MM.1S (cell line): ENCODE results near the gene KHNYN.

Source experiments
- DNase-seq: peaks from one replicate; pipeline ENCODE4 v3.0.0-alpha.2; 2015
- H2AFZ ChIP-seq: fragments of 300-600 bp; sonication (generic); 2 replicates; pipeline ENCODE4 v1.6.0; 2016; ENCODE audit warnings: antibody characterized with exemption, low read length
- H3F3A ChIP-seq: fragments of 300-600 bp; sonication (generic); 2 replicates; pipeline ENCODE4 v1.6.1; 2016; ENCODE audit warnings: mild to moderate bottlenecking, antibody characterized with exemption, low read length, moderate library complexity, mixed read lengths; ENCODE audit not compliant: insufficient read depth
- H3K27ac ChIP-seq: fragments of 300-600 bp; sonication (generic); 2 replicates; pipeline ENCODE4 v1.5.1; 2016; ENCODE audit warnings: mild to moderate bottlenecking, low read length
- H3K27me3 ChIP-seq: fragments of 300-600 bp; sonication (generic); replicated peaks from 2 replicates; pipeline ENCODE4 v1.6.0; 2016; ENCODE audit warnings: low read length; ENCODE audit not compliant: insufficient read depth
- H3K36me3 ChIP-seq: fragments of 300-600 bp; sonication (generic); replicated peaks from 2 replicates; pipeline ENCODE4 v1.6.1; 2016; ENCODE audit warnings: mild to moderate bottlenecking, low read length, mixed read lengths; ENCODE audit not compliant: insufficient read depth
- H3K4me1 ChIP-seq: fragments of 300-600 bp; sonication (generic); 2 replicates; pipeline ENCODE4 v1.6.1; 2016; ENCODE audit warnings: low read length, mixed read lengths
- H3K4me2 ChIP-seq: fragments of 300-600 bp; sonication (generic); 2 replicates; pipeline ENCODE4 v1.6.0; 2016; ENCODE audit warnings: low read depth, low read length
- H3K4me3 ChIP-seq: fragments of 300-600 bp; sonication (generic); 2 replicates; pipeline ENCODE4 v1.5.1; 2016; ENCODE audit warnings: low read length, mixed read lengths
- H3K79me2 ChIP-seq: fragments of 300-600 bp; sonication (generic); 2 replicates; pipeline ENCODE4 v1.6.1; 2016; ENCODE audit warnings: mixed run types, low read length, mixed read lengths
- H3K9ac ChIP-seq: fragments of 300-600 bp; sonication (generic); 2 replicates; pipeline ENCODE4 v1.6.1; 2016; ENCODE audit warnings: low read length, mixed read lengths
- H3K9me2 ChIP-seq: fragments of 300-600 bp; sonication (generic); replicated peaks from 2 replicates; pipeline ENCODE4 v1.6.1; 2016; ENCODE audit warnings: mild to moderate bottlenecking, low read length, mixed read lengths; ENCODE audit not compliant: insufficient read depth
- H3K9me3 ChIP-seq: fragments of 300-600 bp; sonication (generic); replicated peaks from 2 replicates; pipeline ENCODE4 v1.6.1; 2016; ENCODE audit warnings: mild to moderate bottlenecking, low read length, mixed read lengths; ENCODE audit not compliant: insufficient read depth
- H4K20me1 ChIP-seq: fragments of 300-600 bp; sonication (generic); 2 replicates; pipeline ENCODE4 v1.6.1; 2016; ENCODE audit warnings: mild to moderate bottlenecking, low read length, moderate library complexity, mixed read lengths; ENCODE audit not compliant: insufficient read depth
- EZH2 ChIP-seq: fragments of 300-600 bp; sonication (generic); optimal IDR thresholded peaks from 2 replicates; pipeline ENCODE3; 2017; ENCODE audit warnings: low read depth, mild to moderate bottlenecking, antibody characterized with exemption, low read length, mixed read lengths
- EZH2phosphoT487 ChIP-seq: fragments of 300-600 bp; sonication (generic); IDR thresholded peaks from 2 replicates; pipeline ENCODE4 v1.6.1; 2018; ENCODE audit warnings: antibody characterized with exemption, low read length
- TF ChIP-seq, protein P1 (sequence below): fragments of 300-600 bp; sonication (generic); IDR thresholded peaks from 2 replicates; pipeline ENCODE4 v1.5.1; 2016; ENCODE audit warnings: antibody characterized with exemption, low read length, mixed read lengths

The KHNYN gene

DNA sequence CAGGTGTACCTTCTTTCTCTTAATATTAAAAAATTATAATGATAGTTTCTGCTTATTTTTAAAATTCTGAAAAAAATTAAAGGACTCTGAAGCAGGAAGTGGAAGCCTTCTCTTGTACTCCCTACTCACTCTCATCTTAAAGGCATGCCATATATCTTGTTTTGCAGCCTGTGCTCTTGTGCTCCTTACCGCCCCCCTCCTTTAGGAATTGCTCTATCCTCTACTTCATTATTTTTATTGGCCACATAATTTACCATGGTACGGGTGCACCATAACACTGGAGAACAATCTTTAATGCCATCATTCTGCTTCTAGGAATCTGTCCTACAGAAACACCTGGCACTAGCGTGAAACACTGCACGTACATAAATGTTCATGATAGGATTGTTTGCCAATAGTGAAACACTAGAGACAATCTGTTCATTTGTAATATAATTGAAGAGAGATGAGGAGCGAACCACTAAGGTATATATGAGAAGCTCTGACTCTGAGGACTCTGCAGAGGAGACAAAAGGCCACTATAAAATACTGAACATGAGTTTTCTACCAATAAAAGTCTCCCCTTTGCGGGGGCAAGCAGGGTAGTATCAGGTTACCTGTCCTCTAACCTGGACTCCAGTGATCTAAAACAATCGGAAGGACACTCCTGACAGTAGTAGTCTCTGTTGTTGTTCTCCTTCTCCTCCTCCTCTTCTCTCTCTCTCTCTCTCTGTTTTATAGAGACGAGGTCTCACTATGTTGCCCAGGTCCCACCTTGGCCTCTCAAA, 37.2 kb upstream of the KHNYN start:
- no peak overlapping the region for H3K27ac ChIP-seq
- TF ChIP-seq EZH2phosphoT487 (no peak), EZH2 (no peak)
- TF ChIP-seq, protein P1, sequence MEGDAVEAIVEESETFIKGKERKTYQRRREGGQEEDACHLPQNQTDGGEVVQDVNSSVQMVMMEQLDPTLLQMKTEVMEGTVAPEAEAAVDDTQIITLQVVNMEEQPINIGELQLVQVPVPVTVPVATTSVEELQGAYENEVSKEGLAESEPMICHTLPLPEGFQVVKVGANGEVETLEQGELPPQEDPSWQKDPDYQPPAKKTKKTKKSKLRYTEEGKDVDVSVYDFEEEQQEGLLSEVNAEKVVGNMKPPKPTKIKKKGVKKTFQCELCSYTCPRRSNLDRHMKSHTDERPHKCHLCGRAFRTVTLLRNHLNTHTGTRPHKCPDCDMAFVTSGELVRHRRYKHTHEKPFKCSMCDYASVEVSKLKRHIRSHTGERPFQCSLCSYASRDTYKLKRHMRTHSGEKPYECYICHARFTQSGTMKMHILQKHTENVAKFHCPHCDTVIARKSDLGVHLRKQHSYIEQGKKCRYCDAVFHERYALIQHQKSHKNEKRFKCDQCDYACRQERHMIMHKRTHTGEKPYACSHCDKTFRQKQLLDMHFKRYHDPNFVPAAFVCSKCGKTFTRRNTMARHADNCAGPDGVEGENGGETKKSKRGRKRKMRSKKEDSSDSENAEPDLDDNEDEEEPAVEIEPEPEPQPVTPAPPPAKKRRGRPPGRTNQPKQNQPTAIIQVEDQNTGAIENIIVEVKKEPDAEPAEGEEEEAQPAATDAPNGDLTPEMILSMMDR = no peak
- no peak for DNase-seq
- no peaks in the 10 kb centered on the region for H4K20me1 ChIP-seq
- no peaks in the 10 kb centered on the region for H3F3A ChIP-seq
- no peaks in the 10 kb centered on the region for H3K4me1 ChIP-seq
- H3K27me3 ChIP-seq = no peaks in the 10 kb centered on the region
- no peak overlapping the region for H2AFZ ChIP-seq
- no peaks in the 10 kb centered on the region for H3K9me2 ChIP-seq
- H3K9me3 ChIP-seq = no peaks in the 10 kb centered on the region
- no peaks in the 10 kb centered on the region for H3K79me2 ChIP-seq
- no peaks in the 10 kb centered on the region for H3K36me3 ChIP-seq
- no peak overlapping the region for H3K4me3 ChIP-seq
- H3K9ac ChIP-seq = no peak overlapping the region
- no peak overlapping the region for H3K4me2 ChIP-seq

GRCh38 chr14:24394275-24394674, 35.5 kb upstream of the KHNYN start:
- Histone ChIP-seq H2AFZ (no peak overlapping the region), H3K9me2 (no peaks in the 10 kb centered on the region), H3K9ac (no peak overlapping the region), H3K27me3 (no peaks in the 10 kb centered on the region), H3K4me3 (no peak overlapping the region), H3K4me1 (no peaks in the 10 kb centered on the region), H3K36me3 (no peaks in the 10 kb centered on the region), H4K20me1 (no peaks in the 10 kb centered on the region), H3K79me2 (no peaks in the 10 kb centered on the region), H3F3A (no peaks in the 10 kb centered on the region), H3K27ac (no peak overlapping the region), H3K4me2 (no peak overlapping the region), H3K9me3 (no peaks in the 10 kb centered on the region)
- TF ChIP-seq EZH2 = no peak
- TF ChIP-seq, protein P1 = no peak
- no peak for TF ChIP-seq EZH2phosphoT487
- no peak for DNase-seq

DNA sequence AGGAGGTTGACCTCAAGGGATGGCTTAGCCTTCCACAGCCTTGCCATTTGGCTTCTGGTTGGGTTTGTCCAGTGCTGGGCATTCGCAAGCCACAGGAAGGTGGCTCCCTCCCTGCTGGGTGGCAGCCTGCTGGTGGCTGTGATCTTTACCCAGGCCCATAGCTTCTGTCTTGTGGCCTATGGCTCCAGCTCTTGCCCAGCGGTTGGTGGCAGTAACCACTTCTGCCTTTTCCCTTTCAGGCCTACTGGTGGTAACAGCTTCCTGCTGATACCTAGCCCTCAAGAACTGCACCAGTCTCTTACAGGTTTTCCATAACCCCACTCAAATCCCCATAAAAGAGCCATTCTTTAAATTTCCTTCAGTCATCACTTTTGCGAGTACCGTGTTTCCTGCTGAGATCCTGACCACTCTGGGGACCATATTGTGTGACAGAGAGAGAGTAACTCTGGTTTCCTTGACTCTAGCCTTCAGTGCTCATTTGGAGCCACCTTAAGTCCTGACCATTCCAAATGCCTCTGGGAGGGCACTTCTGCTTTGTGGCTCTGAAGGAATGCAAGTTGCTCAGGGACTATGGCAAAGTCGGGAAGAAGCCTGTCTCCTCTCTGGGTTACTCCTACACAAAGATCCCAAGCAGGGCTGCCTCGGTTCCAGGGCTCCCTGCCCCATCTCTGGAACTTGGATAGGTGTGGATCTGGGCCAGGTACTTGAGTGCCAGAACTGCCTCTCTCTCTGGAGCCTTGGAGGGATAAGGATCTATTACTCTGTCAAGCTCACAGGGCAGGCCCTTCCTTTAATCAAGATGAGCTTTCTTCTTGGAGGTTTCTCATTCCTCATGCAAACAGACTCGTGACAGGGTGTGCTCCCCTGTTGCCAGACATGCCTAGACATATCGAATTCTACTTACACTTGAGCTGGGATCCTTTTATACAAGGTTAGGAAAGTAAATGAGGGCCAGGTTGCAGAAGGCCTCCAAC, 33.9 kb upstream of the KHNYN start:
- no peak overlapping the region for H2AFZ ChIP-seq
- no peak overlapping the region for H3K4me2 ChIP-seq
- H3K27me3 ChIP-seq = no peaks in the 10 kb centered on the region
- no peak overlapping the region for H3K9ac ChIP-seq
- H3K9me2 ChIP-seq = no peaks in the 10 kb centered on the region
- no peak overlapping the region for H3K4me3 ChIP-seq
- no peaks in the 10 kb centered on the region for H3K9me3 ChIP-seq
- H3K4me1 ChIP-seq = no peaks in the 10 kb centered on the region
- no peaks in the 10 kb centered on the region for H3F3A ChIP-seq
- TF ChIP-seq EZH2 = no peak
- TF ChIP-seq EZH2phosphoT487 = no peak
- TF ChIP-seq, protein P1 = no peak
- no peak overlapping the region for H3K27ac ChIP-seq
- H3K79me2 ChIP-seq = no peaks in the 10 kb centered on the region
- DNase-seq = no peak
- H4K20me1 ChIP-seq = no peaks in the 10 kb centered on the region
- no peaks in the 10 kb centered on the region for H3K36me3 ChIP-seq
